Amygdala (tissue), 56 donors: ENCODE results near the gene CTSF.
"Not testable (repeated sequence)": the region's sequence is repeated elsewhere in the genome, so short reads cannot be mapped to it uniquely, and the experiment has no call there.

Source experiments
- DNase-seq, 56 donors: peaks; one replicate each; lab custom pipeline; 2025; lab: John Stamatoyannopoulos, UW

The CTSF gene

GRCh38 chr11:66591175-66591574 is 22.8 kb upstream of the CTSF start:
- no peak for DNase-seq

- no peak for DNase-seq
Measured at GRCh38 chr11:66589996-66590675, 21.7 kb upstream of the CTSF start.

- not testable (repeated sequence) for DNase-seq
Measured at GRCh38 chr11:66589315-66589714, 20.9 kb upstream of the CTSF start.

- no peak for DNase-seq
Measured at GRCh38 chr11:66586136-66586535, 17.7 kb upstream of the CTSF start.

GRCh38 chr11:66585447-66585846 is 17.0 kb upstream of the CTSF start:
- not testable (repeated sequence) for DNase-seq

- DNase-seq = not testable (repeated sequence)
Measured at GRCh38 chr11:66582565-66583147, 14.2 kb upstream of the CTSF start.

- DNase-seq = no peak
Measured at GRCh38 chr11:66581261-66581660, 12.9 kb upstream of the CTSF start.

GRCh38 chr11:66580803-66581202 is 12.4 kb upstream of the CTSF start:
- DNase-seq = no peak

GRCh38 chr11:66579017-66579606 is 10.7 kb upstream of the CTSF start:
- DNase-seq = peak in 46 of 56 donors; percentile 4 to 77 (median 47)

- no peak for DNase-seq
Measured at GRCh38 chr11:66570850-66571180, 2.4 kb upstream of the CTSF start.

- no peak for DNase-seq
Measured at GRCh38 chr11:66570079-66570849, 1.9 kb upstream of the CTSF start.

- no peak for DNase-seq
Measured at GRCh38 chr11:66569076-66569475, 670 bp upstream of the CTSF start.

- DNase-seq = no peak
Measured at GRCh38 chr11:66567787-66568123, 651 bp downstream of the CTSF start.

GRCh38 chr11:66566221-66566620 is 2.2 kb downstream of the CTSF start:
- no peak for DNase-seq

GRCh38 chr11:66564984-66565383 is 3.4 kb downstream of the CTSF start:
- no peak for DNase-seq

GRCh38 chr11:66564538-66564937 is 3.9 kb downstream of the CTSF start:
- no peak for DNase-seq

- DNase-seq = no peak
Measured at GRCh38 chr11:66563832-66564231, 4.6 kb downstream of the CTSF start.

- no peak for DNase-seq
Measured at GRCh38 chr11:66562907-66563583, 5.4 kb downstream of the CTSF start.

GRCh38 chr11:66562275-66562674 is 6.1 kb downstream of the CTSF start:
- DNase-seq = no peak

GRCh38 chr11:66561975-66562248 is 6.5 kb downstream of the CTSF start:
- DNase-seq = no peak
